HepG2 (cell line): ENCODE measurements around the gene UNKL. TPM values are rescaled to one million over a fixed set of nuclear protein-coding genes. Genes with fewer than 3 reads are reported as not detected.

Experiments used
- ATRX ChIP-seq: sonication (generic); formaldehyde crosslinking; IDR thresholded peaks from 2 replicates; pipeline ENCODE4 v1.4.0; 2020; ENCODE audit warnings: missing genetic modification reagents, borderline replicate concordance
- CCDC6 ChIP-seq: sonication (generic); formaldehyde crosslinking; IDR thresholded peaks from 2 replicates; pipeline ENCODE4 v1.8.1; 2022; ENCODE audit warnings: mild to moderate bottlenecking, missing genetic modification reagents, moderate library complexity
- GABPB1 ChIP-seq: IDR thresholded peaks from 2 replicates; pipeline ENCODE4 v1.6.1; 2016; ENCODE audit warnings: mild to moderate bottlenecking, missing genetic modification reagents, moderate library complexity, missing compliant biosample characterization
- HMG20A ChIP-seq: IDR thresholded peaks from 2 replicates; pipeline ENCODE4 v1.6.1; 2016; ENCODE audit warnings: borderline replicate concordance
- HNF1A ChIP-seq, 2 experiments: sonication (generic) in 1 of 2; formaldehyde crosslinking in 1 of 2; IDR thresholded peaks; 2 replicates each; pipeline versions ENCODE4 v1.4.0 to v1.6.1; 2016 to 2020; ENCODE audit warnings: borderline replicate concordance in 1 of 2, low read depth in 1 of 2, mild to moderate bottlenecking in 1 of 2, missing genetic modification reagents in 1 of 2
- HNF4G ChIP-seq, 2 experiments: sonication (generic) in 1 of 2; formaldehyde crosslinking in 1 of 2; IDR thresholded peaks; 2 replicates each; pipeline versions ENCODE4 v1.4.0 to v1.6.1; 2011 to 2020; ENCODE audit warnings: borderline replicate concordance in 2 of 2, low read depth in 2 of 2, mild to moderate bottlenecking in 2 of 2, low read length in 1 of 2, missing genetic modification reagents in 1 of 2, moderate library complexity in 1 of 2
- KDM2A ChIP-seq: sonication (generic); formaldehyde crosslinking; IDR thresholded peaks from 2 replicates; pipeline ENCODE4 v1.4.0; 2020; ENCODE audit warnings: low read depth, missing genetic modification reagents, borderline replicate concordance
- MED1 ChIP-seq: sonication (generic); formaldehyde crosslinking; IDR thresholded peaks from 2 replicates; pipeline ENCODE4 v1.4.0; 2020; ENCODE audit warnings: missing genetic modification reagents
- MYNN ChIP-seq: sonication (generic); formaldehyde crosslinking; IDR thresholded peaks from 2 replicates; pipeline ENCODE4 v1.4.0; 2020; ENCODE audit warnings: mild to moderate bottlenecking, low read depth, missing genetic modification reagents
- NBN ChIP-seq: fragments of 450-650 bp; conservative IDR thresholded peaks from 2 replicates; pipeline ENCODE4 v1.6.1; 2017
- NFIC ChIP-seq: IDR thresholded peaks from 2 replicates; pipeline ENCODE4 v1.6.1; 2012; ENCODE audit warnings: mild to moderate bottlenecking, low read length, inconsistent platforms
- PRDM15 ChIP-seq: sonication (generic); formaldehyde crosslinking; IDR thresholded peaks from 2 replicates; pipeline ENCODE4 v1.4.0; 2020; ENCODE audit warnings: missing genetic modification reagents
- RBM22 ChIP-seq: fragments of 200-400 bp; formaldehyde crosslinking; optimal IDR thresholded peaks from 2 replicates; pipeline ENCODE3; 2017; ENCODE audit warnings: mild to moderate bottlenecking, low read length, moderate library complexity
- TBL1XR1 ChIP-seq: fragments of 150-350 bp; IDR thresholded peaks from 2 replicates; pipeline ENCODE4 v1.6.1; 2014; ENCODE audit warnings: borderline replicate concordance, low read length; ENCODE audit not compliant: partially characterized antibody
- TCF12 ChIP-seq, 2 experiments: fragments of 450-650 bp in 1 of 2; sonication (generic) in 1 of 2; formaldehyde crosslinking in 1 of 2; IDR thresholded peaks; 2 replicates each; pipeline versions ENCODE4 v1.6.1 to v1.8.0; 2017 to 2022; ENCODE audit warnings: antibody characterized with exemption in 1 of 2, mild to moderate bottlenecking in 1 of 2, missing genetic modification reagents in 1 of 2, moderate library complexity in 1 of 2
- TFDP2 ChIP-seq: sonication (generic); formaldehyde crosslinking; IDR thresholded peaks from 2 replicates; pipeline ENCODE4 v1.4.0; 2020; ENCODE audit warnings: missing genetic modification reagents
- ZFP36L1 ChIP-seq: sonication (generic); formaldehyde crosslinking; IDR thresholded peaks from 2 replicates; pipeline ENCODE4 v1.8.0; 2022; ENCODE audit warnings: mild to moderate bottlenecking, missing genetic modification reagents, moderate library complexity
- ZNF629 ChIP-seq: sonication (generic); formaldehyde crosslinking; conservative IDR thresholded peaks from 2 replicates; pipeline ENCODE4 v1.5.0; 2020; ENCODE audit warnings: missing genetic modification reagents
- polyA plus RNA-seq, 8 experiments: library from polyadenylated mRNA; depleted of rRNA in 3 of 8; stranded (reverse) in 7 of 8; unstranded in 1 of 8; fragments of >200 nt; fragmentation: Illumina TruSeq in 4 of 8; extraction: Trizol in 4 of 8; gene quantifications; 2 replicates each; pipeline versions ENCODE4 v1.2.1 to v1.2.3, GENCODE V29; 2011 to 2016; ENCODE audit warnings: low read depth in 4 of 8, missing spikeins in 1 of 8, mixed read lengths in 1 of 8; ENCODE audit not compliant: insufficient read depth in 1 of 8
- total RNA-seq, 5 experiments: library from RNA; depleted of rRNA; stranded (reverse); fragments of >200 nt; fragmentation: Illumina TruSeq; extraction: Trizol; gene quantifications; 2 replicates each; pipeline ENCODE4 v1.2.3, GENCODE V29; 2016; ENCODE audit warnings: low read depth in 1 of 5

The UNKL gene
- total and polyA plus RNA-seq, 2 of the 13 experiments (the other 11 are each of a cell fraction or from before 2014, with no cell fraction given) = 10.4 to 17.6 TPM

GRCh38 chr16:1331712-1332617 is 82.5 kb downstream of the UNKL start (continued):
- TF ChIP-seq KDM2A (CRISPR knock-in tag) = no peak
- TF ChIP-seq ZNF629 (CRISPR knock-in tag) = no peak
- no peak for TF ChIP-seq HMG20A
- peak; percentile 93 for TF ChIP-seq PRDM15
- no peak for TF ChIP-seq ZFP36L1 (CRISPR knock-in tag)
- TF ChIP-seq HNF1A (IDR thresholded peaks at IDR 0.05; ENCODE audit: low read depth) = no peak
- no peak for TF ChIP-seq HNF1A (CRISPR knock-in tag; IDR thresholded peaks at IDR 0.05; ENCODE audit: borderline replicate concordance)
- TF ChIP-seq ATRX (CRISPR knock-in tag) = no peak
- TF ChIP-seq TBL1XR1 = no peak
- TF ChIP-seq MED1 (CRISPR knock-in tag) = peak; percentile 34; the same call in 1 of the 2 replicates
- TF ChIP-seq RBM22 = no peak
- peak; percentile 81 for TF ChIP-seq GABPB1 (CRISPR knock-in tag)
- TF ChIP-seq NBN = no peak
- TF ChIP-seq TFDP2 (CRISPR knock-in tag) = no peak
- TF ChIP-seq HNF4G (IDR thresholded peaks at IDR 0.05; ENCODE audit: borderline replicate concordance, low read depth, low read length) = no peak
- 0 out of 2 replicates have a peak, but pooled peaks have one; percentile 6 for TF ChIP-seq HNF4G (CRISPR knock-in tag; IDR thresholded peaks at IDR 0.05; ENCODE audit: borderline replicate concordance, low read depth)
- TF ChIP-seq TCF12 (IDR thresholded peaks at IDR 0.05) = no peak
- TF ChIP-seq TCF12 (CRISPR knock-in tag; IDR thresholded peaks at IDR 0.05) = no peak
- no peak for TF ChIP-seq MYNN (CRISPR knock-in tag)
- TF ChIP-seq NFIC = no peak
- no peak for TF ChIP-seq CCDC6 (CRISPR knock-in tag)
